Activated T-cell treated with anti-CD3 and anti-CD28 coated beads, Interleukin-2, amount 50 U/mL, for 4 hours (primary cell): ENCODE results near the gene MARF1. TPM values are rescaled to one million over a fixed set of nuclear protein-coding genes. Genes with fewer than 3 reads are reported as not detected.
A peak's percentile ranks its signal among the peaks of the same experiment; 100 is the strongest.
"Not testable (repeated sequence)": the region's sequence is repeated elsewhere in the genome, so short reads cannot be mapped to it uniquely, and the experiment has no call there.

Experiments
- ATAC-seq, 2 donors: fragments of 200-7000 bp; cut with Tn5 transposase; one replicate each; pipeline ENCODE4 v1.10.0; 2021
- DNase-seq: peaks from one replicate; pipeline ENCODE4 v3.0.0-alpha.2; 2020
- H3K27me3 Mint-ChIP-seq: one replicate; pipeline ENCODE4 v1.8.0; 2021; ENCODE audit warnings: low read depth, mixed read lengths
- H3K36me3 Mint-ChIP-seq: one replicate; pipeline ENCODE4 v1.8.0; 2022; ENCODE audit warnings: mixed read lengths; ENCODE audit not compliant: insufficient read depth
- H3K4me1 Mint-ChIP-seq: one replicate; pipeline ENCODE4 v1.8.0; 2021; ENCODE audit warnings: low read depth, mixed read lengths
- H3K4me3 Mint-ChIP-seq: one replicate; pipeline ENCODE4 v1.8.0; 2021; ENCODE audit warnings: mild to moderate bottlenecking, moderate library complexity, mixed read lengths
- H3K9me3 Mint-ChIP-seq: one replicate; pipeline ENCODE4 v1.8.0; 2021; ENCODE audit warnings: mixed read lengths
- total RNA-seq, 3 donors: library from RNA; stranded (reverse); gene quantifications; one replicate each; pipeline ENCODE4 v1.2.1, GENCODE V29; 2021

The MARF1 gene
- total RNA-seq, 3 donors from 2014 or later = 24.3 to 35.0 (median 34.1) TPM

- DNase-seq = no peak
- no peak for ATAC-seq
- Mint-ChIP-seq H3K4me1 (peaks cover 30% of the 10 kb centered on the region), H3K36me3 (peaks cover 19% of the 10 kb centered on the region), H3K4me3 (no peak overlapping the region), H3K9me3 (peaks cover 11% of the 10 kb centered on the region), H3K27me3 (no peaks in the 10 kb centered on the region)
Observed at GRCh38 chr16:15587152-15587825, 55.7 kb downstream of the MARF1 start.

- Mint-ChIP-seq H3K4me3 (no peak overlapping the region), H3K27me3 (no peaks in the 10 kb centered on the region), H3K36me3 (peaks cover 19% of the 10 kb centered on the region), H3K4me1 (peaks cover 26% of the 10 kb centered on the region), H3K9me3 (peaks cover 11% of the 10 kb centered on the region)
- ATAC-seq = no peak
- DNase-seq = no peak
Observed at GRCh38 chr16:15586716-15587115, 56.2 kb downstream of the MARF1 start.

- DNase-seq = no peak
- Mint-ChIP-seq H3K36me3 (peaks cover 19% of the 10 kb centered on the region), H3K9me3 (peaks cover 11% of the 10 kb centered on the region), H3K27me3 (no peaks in the 10 kb centered on the region), H3K4me3 (no peak overlapping the region), H3K4me1 (peaks cover 21% of the 10 kb centered on the region)
- ATAC-seq = no peak
Observed at GRCh38 chr16:15585956-15586355, 57.0 kb downstream of the MARF1 start.

GRCh38 chr16:15583526-15583925 lies 59.4 kb downstream of the MARF1 start:
- peaks cover 2% of the 10 kb centered on the region for H3K4me1 Mint-ChIP-seq
- H3K9me3 Mint-ChIP-seq = peaks cover 11% of the 10 kb centered on the region
- H3K27me3 Mint-ChIP-seq = no peaks in the 10 kb centered on the region
- H3K4me3 Mint-ChIP-seq = no peak overlapping the region
- ATAC-seq = no peak
- peaks cover 19% of the 10 kb centered on the region for H3K36me3 Mint-ChIP-seq
- DNase-seq = no peak

- Mint-ChIP-seq H3K4me1 (peaks cover 2% of the 10 kb centered on the region), H3K4me3 (no peak overlapping the region), H3K36me3 (peaks cover 6% of the 10 kb centered on the region), H3K9me3 (peaks cover 8% of the 10 kb centered on the region), H3K27me3 (no peaks in the 10 kb centered on the region)
- DNase-seq = no peak
- ATAC-seq = no peak
Observed at GRCh38 chr16:15581127-15581815, 61.7 kb downstream of the MARF1 start.

GRCh38 chr16:15578824-15579223 lies 64.1 kb downstream of the MARF1 start:
- H3K9me3 Mint-ChIP-seq = no peaks in the 10 kb centered on the region
- no peaks in the 10 kb centered on the region for H3K27me3 Mint-ChIP-seq
- no peaks in the 10 kb centered on the region for H3K36me3 Mint-ChIP-seq
- ATAC-seq (no peak), DNase-seq (no peak)
- no peak overlapping the region for H3K4me3 Mint-ChIP-seq
- peaks cover 2% of the 10 kb centered on the region for H3K4me1 Mint-ChIP-seq

GRCh38 chr16:15576960-15577958 lies 65.7 kb downstream of the MARF1 start:
- DNase-seq (no peak), ATAC-seq (no peak)
- Mint-ChIP-seq H3K4me3 (no peak overlapping the region), H3K36me3 (no peaks in the 10 kb centered on the region), H3K4me1 (peaks cover 16% of the 10 kb centered on the region), H3K9me3 (peaks cover 3% of the 10 kb centered on the region), H3K27me3 (no peaks in the 10 kb centered on the region)

- ATAC-seq (no peak), DNase-seq (no peak)
- peaks cover 3% of the 10 kb centered on the region for H3K9me3 Mint-ChIP-seq
- peaks cover 20% of the 10 kb centered on the region for H3K4me1 Mint-ChIP-seq
- no peaks in the 10 kb centered on the region for H3K36me3 Mint-ChIP-seq
- H3K4me3 Mint-ChIP-seq = no peak overlapping the region
- no peaks in the 10 kb centered on the region for H3K27me3 Mint-ChIP-seq
Observed at GRCh38 chr16:15575293-15576049, 67.5 kb downstream of the MARF1 start.

- H3K27me3 Mint-ChIP-seq = no peaks in the 10 kb centered on the region
- no peaks in the 10 kb centered on the region for H3K36me3 Mint-ChIP-seq
- no peak for DNase-seq
- ATAC-seq = no peak
- H3K4me3 Mint-ChIP-seq = no peak overlapping the region
- H3K4me1 Mint-ChIP-seq = peaks cover 20% of the 10 kb centered on the region
- H3K9me3 Mint-ChIP-seq = peaks cover 3% of the 10 kb centered on the region
Observed at GRCh38 chr16:15574614-15574948, 68.4 kb downstream of the MARF1 start.

- not testable (repeated sequence) for DNase-seq, ATAC-seq, H3K4me3 Mint-ChIP-seq, H3K27me3 Mint-ChIP-seq, H3K9me3 Mint-ChIP-seq, H3K36me3 Mint-ChIP-seq
- peaks cover 20% of the 10 kb centered on the region for H3K4me1 Mint-ChIP-seq
Observed at GRCh38 chr16:15573896-15574613, 68.9 kb downstream of the MARF1 start.

- Mint-ChIP-seq H3K4me3 (no peak overlapping the region), H3K27me3 (no peaks in the 10 kb centered on the region), H3K36me3 (no peaks in the 10 kb centered on the region), H3K4me1 (peaks cover 20% of the 10 kb centered on the region), H3K9me3 (peaks cover 3% of the 10 kb centered on the region)
- no peak for DNase-seq
- ATAC-seq = no peak
Observed at GRCh38 chr16:15573274-15573895, 69.6 kb downstream of the MARF1 start.

GRCh38 chr16:15572329-15573001 lies 70.5 kb downstream of the MARF1 start:
- peaks cover 3% of the 10 kb centered on the region for H3K9me3 Mint-ChIP-seq
- no peaks in the 10 kb centered on the region for H3K27me3 Mint-ChIP-seq
- peaks cover 20% of the 10 kb centered on the region for H3K4me1 Mint-ChIP-seq
- ATAC-seq = peak; percentile 85 to 86
- no peak for DNase-seq
- H3K36me3 Mint-ChIP-seq = no peaks in the 10 kb centered on the region
- no peak overlapping the region for H3K4me3 Mint-ChIP-seq

- peaks cover 20% of the 10 kb centered on the region for H3K4me1 Mint-ChIP-seq
- H3K36me3 Mint-ChIP-seq = no peaks in the 10 kb centered on the region
- H3K27me3 Mint-ChIP-seq = no peaks in the 10 kb centered on the region
- H3K4me3 Mint-ChIP-seq = no peak overlapping the region
- peaks cover 3% of the 10 kb centered on the region for H3K9me3 Mint-ChIP-seq
- no peak for DNase-seq
- no peak for ATAC-seq
Observed at GRCh38 chr16:15571557-15571956, 71.4 kb downstream of the MARF1 start.
